Stimulated activated CD4-positive, alpha-beta T cell treated with anti-CD3 and anti-CD28 coated beads, Interleukin-4, amount 100 ng/mL, for 4 hours (primary cell): ENCODE data around the gene SLC25A6.
"Not testable (repeated sequence)": the region's sequence is repeated elsewhere in the genome, so short reads cannot be mapped to it uniquely, and the experiment has no call there.

Experiments used
- DNase-seq, 2 experiments: peaks; one replicate each; pipeline ENCODE4 v3.0.0-alpha.2; 2020

Gene SLC25A6

GRCh38 chrX:1389181-1389992 lies 2.5 kb downstream of the SLC25A6 start:
- no peak for DNase-seq

- DNase-seq: no peak
Observed at GRCh38 chrX:1388651-1389050, 3.3 kb downstream of the SLC25A6 start.

- no peak for DNase-seq
Observed at GRCh38 chrX:1387141-1387776, 4.7 kb downstream of the SLC25A6 start.

- no peak for DNase-seq
Observed at GRCh38 chrX:1386338-1387127, 5.4 kb downstream of the SLC25A6 start.

GRCh38 chrX:1385253-1386223 lies 6.4 kb downstream of the SLC25A6 start:
- no peak for DNase-seq

GRCh38 chrX:1384658-1385252 lies 7.2 kb downstream of the SLC25A6 start:
- DNase-seq: no peak

GRCh38 chrX:1380672-1381233 lies 11.2 kb downstream of the SLC25A6 start:
- no peak for DNase-seq

- DNase-seq: no peak
Observed at GRCh38 chrX:1378306-1378759, 13.6 kb downstream of the SLC25A6 start.

- DNase-seq: no peak
Observed at GRCh38 chrX:1368385-1368698, 23.6 kb downstream of the SLC25A6 start.

- DNase-seq: not testable (repeated sequence)
Observed at GRCh38 chrX:1366363-1366762, 25.6 kb downstream of the SLC25A6 start.

GRCh38 chrX:1361910-1362309 lies 30.0 kb downstream of the SLC25A6 start:
- DNase-seq: no peak

GRCh38 chrX:1361275-1361674 lies 30.6 kb downstream of the SLC25A6 start:
- no peak for DNase-seq

GRCh38 chrX:1360171-1360570 lies 31.7 kb downstream of the SLC25A6 start:
- DNase-seq: no peak

GRCh38 chrX:1359477-1359873 lies 32.4 kb downstream of the SLC25A6 start:
- no peak for DNase-seq

- DNase-seq: no peak
Observed at GRCh38 chrX:1358793-1359476, 33.0 kb downstream of the SLC25A6 start.

GRCh38 chrX:1357993-1358392 lies 33.9 kb downstream of the SLC25A6 start:
- DNase-seq: no peak

- DNase-seq: no peak
Observed at GRCh38 chrX:1355131-1356046, 36.5 kb downstream of the SLC25A6 start.

GRCh38 chrX:1354036-1355019 lies 37.6 kb downstream of the SLC25A6 start:
- no peak for DNase-seq
